Gastroesophageal sphincter (tissue), 3 donors: ENCODE measurements around the gene PPP1R37.

Source experiments
- POLR2A ChIP-seq, 2 donors: fragments of 450-650 bp; IDR thresholded peaks; one replicate each; pipeline ENCODE4 v1.6.1; 2017; ENCODE audit warnings: antibody characterized with exemption in 2 of 2, mild to moderate bottlenecking in 2 of 2, moderate library complexity in 1 of 2
- TF ChIP-seq, protein P1 (sequence below), 4 experiments: fragments of 200-600 bp in 2 of 4; fragments of 450-650 bp in 2 of 4; sonication (generic) in 1 of 4; IDR thresholded peaks; one replicate each; pipeline ENCODE4 v1.5.1; 2017 to 2019; ENCODE audit warnings: antibody characterized with exemption in 4 of 4, mild to moderate bottlenecking in 2 of 4, moderate library complexity in 2 of 4

DNA sequence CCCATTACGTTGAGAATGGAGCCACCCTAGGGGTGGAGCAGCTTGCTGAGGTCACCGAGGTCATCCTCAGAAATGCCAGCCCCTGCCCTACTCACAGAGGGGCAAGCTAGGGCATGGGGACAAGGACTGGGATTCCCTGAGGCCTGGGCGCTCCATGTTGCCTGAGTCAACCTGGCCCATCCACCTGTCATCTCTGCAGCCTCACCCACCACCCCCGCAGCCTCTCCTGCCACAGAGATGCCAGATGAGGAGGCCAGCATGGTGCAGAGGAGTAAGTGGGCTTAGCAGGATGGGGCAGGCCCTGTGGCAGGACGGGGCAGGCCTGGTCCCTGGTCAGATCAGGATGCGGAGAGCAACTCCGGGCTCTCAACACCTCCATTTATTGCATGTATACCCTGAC, 58.3 kb downstream of the PPP1R37 start:
- no peak for TF ChIP-seq POLR2A (IDR thresholded peaks at IDR 0.05)
- TF ChIP-seq, protein P1, sequence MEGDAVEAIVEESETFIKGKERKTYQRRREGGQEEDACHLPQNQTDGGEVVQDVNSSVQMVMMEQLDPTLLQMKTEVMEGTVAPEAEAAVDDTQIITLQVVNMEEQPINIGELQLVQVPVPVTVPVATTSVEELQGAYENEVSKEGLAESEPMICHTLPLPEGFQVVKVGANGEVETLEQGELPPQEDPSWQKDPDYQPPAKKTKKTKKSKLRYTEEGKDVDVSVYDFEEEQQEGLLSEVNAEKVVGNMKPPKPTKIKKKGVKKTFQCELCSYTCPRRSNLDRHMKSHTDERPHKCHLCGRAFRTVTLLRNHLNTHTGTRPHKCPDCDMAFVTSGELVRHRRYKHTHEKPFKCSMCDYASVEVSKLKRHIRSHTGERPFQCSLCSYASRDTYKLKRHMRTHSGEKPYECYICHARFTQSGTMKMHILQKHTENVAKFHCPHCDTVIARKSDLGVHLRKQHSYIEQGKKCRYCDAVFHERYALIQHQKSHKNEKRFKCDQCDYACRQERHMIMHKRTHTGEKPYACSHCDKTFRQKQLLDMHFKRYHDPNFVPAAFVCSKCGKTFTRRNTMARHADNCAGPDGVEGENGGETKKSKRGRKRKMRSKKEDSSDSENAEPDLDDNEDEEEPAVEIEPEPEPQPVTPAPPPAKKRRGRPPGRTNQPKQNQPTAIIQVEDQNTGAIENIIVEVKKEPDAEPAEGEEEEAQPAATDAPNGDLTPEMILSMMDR (IDR thresholded peaks at IDR 0.05): no peak
